Measurements from ENCODE around the gene CX3CR1.

DNA sequence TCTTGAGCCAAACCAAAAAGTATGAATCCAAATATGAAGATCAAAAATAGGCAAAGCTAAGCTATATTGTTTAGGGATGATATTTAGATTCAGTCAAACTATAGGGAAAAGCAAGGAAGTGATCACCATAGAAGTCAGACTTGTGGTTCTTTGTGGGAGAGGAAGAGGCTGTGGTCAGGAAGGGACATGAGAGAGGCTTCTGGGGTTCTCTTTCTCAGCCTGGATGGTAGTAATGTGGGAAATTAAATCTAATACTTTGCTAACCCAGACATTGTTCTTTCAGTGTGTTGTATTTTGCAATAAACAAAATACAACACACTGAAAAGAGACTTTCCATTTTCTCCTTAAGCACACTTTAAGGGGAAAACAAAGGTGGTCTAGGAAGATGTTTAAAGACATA lies 3.1 kb downstream of the CX3CR1 start:
- TF ChIP-seq CTCF (IDR thresholded peaks at IDR 0.05; ENCODE audit: low read length): no peak
- no peak for TF ChIP-seq EZH2 (optimal IDR thresholded peaks at IDR 0.05; ENCODE audit: low read depth, low read length)
